CD4-positive, CD25-positive, alpha-beta regulatory T cell (primary cell): ENCODE data around the gene TCAP. TPM values are rescaled to one million over a fixed set of nuclear protein-coding genes. Genes with fewer than 3 reads are reported as not detected.

Experiments used
- ATAC-seq, 2 donors: fragments of 150-1000 bp; cut with Tn5 transposase; one replicate each; pipeline ENCODE4 v1.10.0; 2021; ENCODE audit warnings: low read depth in 2 of 2, moderate number of reproducible peaks in 2 of 2, moderate library complexity in 1 of 2
- DNase-seq, 3 donors: peaks; one replicate each; pipeline versions ENCODE4 v3.0.0 to v3.0.0-alpha.2; 2012 to 2022; ENCODE audit warnings: mixed read lengths in 1 of 3
- H3K27ac ChIP-seq: one replicate; pipeline ENCODE4 v1.7.0; 2013; ENCODE audit warnings: mild to moderate bottlenecking, low read length; ENCODE audit not compliant: insufficient read depth, poor library complexity, severe bottlenecking
- H3K27me3 ChIP-seq: one replicate; pipeline ENCODE4 v1.7.0; 2013; ENCODE audit warnings: low read length; ENCODE audit not compliant: control insufficient read depth, insufficient read depth
- H3K36me3 ChIP-seq: one replicate; pipeline ENCODE4 v1.7.0; 2013; ENCODE audit warnings: mild to moderate bottlenecking, low read length, moderate library complexity; ENCODE audit not compliant: control insufficient read depth, insufficient read depth
- H3K4me1 ChIP-seq: 2 replicates; pipeline ENCODE4 v1.7.0; 2013; ENCODE audit warnings: mild to moderate bottlenecking, low read length; ENCODE audit not compliant: insufficient read depth, control insufficient read depth, poor library complexity, severe bottlenecking
- H3K4me3 ChIP-seq: one replicate; pipeline ENCODE4 v1.7.0; 2013; ENCODE audit warnings: low read depth, mild to moderate bottlenecking, low read length, moderate library complexity
- H3K9me3 ChIP-seq, 2 experiments: 1 replicate in 1 of 2; 2 replicates in 1 of 2; pipeline ENCODE4 v1.7.0; 2013; ENCODE audit warnings: low read length in 2 of 2, mild to moderate bottlenecking in 1 of 2, moderate library complexity in 1 of 2; ENCODE audit not compliant: control insufficient read depth in 2 of 2
- H3K27ac Mint-ChIP-seq, 3 donors: one replicate each; pipeline ENCODE4 v1.8.0; 2020 to 2022; ENCODE audit warnings: mild to moderate bottlenecking in 3 of 3, mixed read lengths in 3 of 3, moderate library complexity in 2 of 3
- H3K27me3 Mint-ChIP-seq: one replicate; pipeline ENCODE4 v1.8.0; 2022; ENCODE audit warnings: mild to moderate bottlenecking, mixed read lengths
- H3K36me3 Mint-ChIP-seq: one replicate; pipeline ENCODE4 v1.8.0; 2020; ENCODE audit warnings: mixed read lengths
- H3K4me1 Mint-ChIP-seq, 4 donors: one replicate each; pipeline ENCODE4 v1.8.0; 2020 to 2022; ENCODE audit warnings: mixed read lengths in 4 of 4, mild to moderate bottlenecking in 1 of 4
- H3K4me3 Mint-ChIP-seq, 4 donors: one replicate each; pipeline ENCODE4 v1.8.0; 2020 to 2022; ENCODE audit warnings: mild to moderate bottlenecking in 4 of 4, mixed read lengths in 4 of 4, moderate library complexity in 3 of 4
- H3K9me3 Mint-ChIP-seq, 7 donors: one replicate each; pipeline ENCODE4 v1.8.0; 2020 to 2022; ENCODE audit warnings: mixed read lengths in 7 of 7, mild to moderate bottlenecking in 3 of 7, moderate library complexity in 2 of 7
- polyA plus RNA-seq, 4 donors: library from polyadenylated mRNA; unstranded; fragments of 300-500 nt; fragmentation: Illumina TruSeq; gene quantifications; one replicate each; pipeline ENCODE4 v1.2.3, GENCODE V29; 2021
- total RNA-seq: library from RNA; stranded (reverse); gene quantifications from one replicate; pipeline ENCODE4 v1.2.3, GENCODE V29; 2022

The TCAP gene
- total and polyA plus RNA-seq, 5 donors from 2014 or later = 0.07 to 3.4 TPM; not detected in 3

DNA sequence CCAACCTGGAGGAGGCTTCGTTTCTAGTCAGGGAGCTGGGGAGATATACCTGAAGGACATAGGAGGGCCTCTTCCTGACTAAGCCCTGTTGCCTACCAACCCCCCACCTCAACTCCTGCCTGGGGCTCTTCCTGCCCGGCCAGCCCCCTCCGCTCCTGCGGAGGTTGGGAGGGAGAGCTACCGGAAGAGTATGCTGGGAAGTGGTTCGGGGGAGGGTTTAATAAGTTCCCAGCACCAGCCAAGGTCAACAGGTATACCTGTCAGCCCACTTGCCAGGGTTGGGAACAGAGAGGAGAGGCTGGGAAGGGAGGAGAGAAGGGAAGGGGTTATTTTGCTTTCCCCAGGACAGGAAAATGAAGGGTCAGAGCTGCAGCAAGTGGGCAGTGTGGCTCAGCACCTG, 33.7 kb upstream of the TCAP start:
- H3K9me3 ChIP-seq = no peaks in the 10 kb centered on the region
- H3K27me3 ChIP-seq = peaks cover 6% of the 10 kb centered on the region
- H3K27me3 Mint-ChIP-seq = peaks cover 43% of the 10 kb centered on the region
- H3K4me3 ChIP-seq = no peak overlapping the region
- peaks cover 0 to 1% (median 0%) of the 10 kb centered on the region in 7 donors for H3K9me3 Mint-ChIP-seq
- H3K27ac Mint-ChIP-seq = no peak overlapping the region
- DNase-seq (no peak), ATAC-seq (no peak)
- H3K4me1 ChIP-seq = peaks cover 27% of the 10 kb centered on the region
- peaks cover under 1 to 20% (median 9%) of the 10 kb centered on the region in 4 donors for H3K4me1 Mint-ChIP-seq
- H3K4me3 Mint-ChIP-seq = no peak overlapping the region
- no peaks in the 10 kb centered on the region for H3K36me3 ChIP-seq
- no peak overlapping the region for H3K27ac ChIP-seq
- no peaks in the 10 kb centered on the region for H3K36me3 Mint-ChIP-seq

DNA sequence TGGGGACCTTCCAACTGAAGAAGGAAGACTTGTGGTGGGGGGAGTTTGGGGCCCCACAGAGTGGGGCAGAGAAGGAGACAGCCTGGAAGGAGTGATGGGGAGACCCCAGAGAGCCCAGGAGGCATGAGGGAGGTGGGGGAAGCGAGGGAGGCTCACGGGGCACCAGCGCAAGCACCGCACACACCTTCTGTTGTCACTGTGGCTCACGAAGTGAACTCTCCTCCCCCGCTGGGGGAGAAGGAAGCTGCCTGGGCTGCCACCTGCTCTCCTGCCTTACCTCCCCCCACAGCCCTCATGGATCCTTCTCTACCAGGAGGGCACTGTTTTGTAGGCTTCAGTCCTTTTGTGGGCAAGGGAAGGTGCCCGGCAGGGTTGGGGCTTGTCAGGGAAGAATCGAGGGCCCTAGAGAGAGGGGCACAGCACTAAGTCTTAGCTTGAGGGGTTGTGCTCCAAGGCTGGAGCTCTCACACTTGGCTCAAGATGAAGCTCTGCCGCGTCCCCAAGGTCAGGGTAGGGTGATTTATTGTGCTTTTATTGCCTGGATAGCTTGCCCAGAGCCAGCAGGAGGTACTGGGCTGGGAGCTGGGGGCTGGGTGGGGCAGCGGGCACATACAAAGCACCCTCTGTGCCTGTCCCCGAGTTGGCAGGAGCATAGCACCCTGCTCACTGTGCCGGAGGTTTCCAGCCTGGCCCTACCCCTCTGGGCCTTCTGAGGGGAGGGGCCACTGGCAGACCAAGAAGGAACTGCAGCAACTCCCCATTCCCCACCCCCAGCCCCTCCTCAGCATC, 32.8 kb upstream of the TCAP start:
- Histone ChIP-seq H3K4me3 (no peak overlapping the region), H3K4me1 (peaks cover 24% of the 10 kb centered on the region), H3K27me3 (peaks cover 6% of the 10 kb centered on the region), H3K27ac (no peak overlapping the region), H3K36me3 (no peaks in the 10 kb centered on the region), H3K9me3 (no peaks in the 10 kb centered on the region)
- DNase-seq = no peak
- peaks cover 38% of the 10 kb centered on the region for H3K27me3 Mint-ChIP-seq
- H3K4me3 Mint-ChIP-seq = no peak overlapping the region
- no peak overlapping the region for H3K27ac Mint-ChIP-seq
- H3K36me3 Mint-ChIP-seq = no peaks in the 10 kb centered on the region
- peaks cover 0 to 1% (median 0%) of the 10 kb centered on the region in 7 donors for H3K9me3 Mint-ChIP-seq
- ATAC-seq = no peak
- H3K4me1 Mint-ChIP-seq = peaks cover 0 to 23% (median 9%) of the 10 kb centered on the region in 4 donors

DNA sequence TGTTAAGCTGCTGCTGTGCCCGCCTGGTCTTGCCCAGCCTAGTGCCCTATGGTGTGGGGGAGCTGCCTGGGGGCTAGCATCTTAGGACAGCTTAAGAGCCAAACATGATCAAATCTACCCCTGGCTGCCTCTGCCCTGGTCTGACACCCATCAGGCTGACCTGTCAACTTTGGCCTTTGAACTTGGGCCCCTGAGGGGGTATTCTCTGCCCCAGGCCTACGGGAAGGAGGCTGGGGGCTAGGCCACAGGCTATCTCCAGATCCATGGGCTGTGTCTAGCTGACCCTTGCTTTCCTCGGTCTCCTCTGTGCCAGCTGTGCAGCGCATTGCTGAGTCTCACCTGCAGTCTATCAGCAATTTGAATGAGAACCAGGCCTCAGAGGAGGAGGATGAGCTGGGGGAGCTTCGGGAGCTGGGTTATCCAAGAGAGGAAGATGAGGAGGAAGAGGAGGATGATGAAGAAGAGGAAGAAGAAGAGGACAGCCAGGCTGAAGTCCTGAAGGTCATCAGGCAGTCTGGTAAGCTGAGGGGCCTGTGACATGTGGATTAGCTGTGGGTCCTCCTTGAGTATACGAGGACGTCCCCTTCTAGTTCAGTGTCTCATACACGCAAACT, 31.5 kb upstream of the TCAP start:
- Mint-ChIP-seq H3K36me3 (no peaks in the 10 kb centered on the region), H3K27me3 (peaks cover 30% of the 10 kb centered on the region), H3K4me1 (peaks cover 10 to 36% (median 19%) of the 10 kb centered on the region in 4 donors), H3K27ac (no peak overlapping the region), H3K9me3 (peaks cover 0 to 1% (median 0%) of the 10 kb centered on the region in 7 donors), H3K4me3 (no peak overlapping the region)
- DNase-seq (no peak), ATAC-seq (no peak)
- no peaks in the 10 kb centered on the region for H3K9me3 ChIP-seq
- peaks cover 1% of the 10 kb centered on the region for H3K27me3 ChIP-seq
- peaks cover 37% of the 10 kb centered on the region for H3K4me1 ChIP-seq
- H3K36me3 ChIP-seq = no peaks in the 10 kb centered on the region
- H3K27ac ChIP-seq = no peak overlapping the region
- no peak overlapping the region for H3K4me3 ChIP-seq

DNA sequence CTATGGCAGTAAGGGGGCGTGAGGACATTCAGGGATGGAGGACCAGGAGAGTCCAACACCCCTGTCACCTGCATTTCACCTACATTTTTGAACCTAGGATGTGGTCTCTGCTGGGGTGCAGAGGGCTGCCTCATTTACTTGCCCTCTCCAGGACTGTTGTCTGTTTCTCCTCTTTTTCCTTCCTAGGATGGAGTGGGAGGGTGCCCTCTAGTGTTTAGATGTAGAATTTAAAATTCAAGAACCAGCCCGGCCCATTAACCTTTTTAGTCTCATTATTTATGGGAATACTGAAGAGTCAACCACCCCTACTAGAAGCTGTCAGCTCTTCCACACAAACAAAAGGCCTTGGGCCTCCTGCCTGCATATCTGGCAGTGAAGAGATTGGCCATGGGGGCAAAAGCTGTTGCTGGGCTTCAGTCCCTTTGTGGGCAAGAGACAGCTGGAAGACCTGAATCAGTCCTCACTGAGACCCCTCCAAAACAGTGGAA, 30.7 kb upstream of the TCAP start:
- Mint-ChIP-seq H3K4me1 (peaks cover 11 to 43% (median 24%) of the 10 kb centered on the region in 4 donors), H3K27me3 (peaks cover 26% of the 10 kb centered on the region), H3K4me3 (peak overlapping the region; percentile 13 to 80 (median 41)), H3K27ac (peak overlapping the region in 1 of 3 donors; percentile 38), H3K36me3 (no peaks in the 10 kb centered on the region), H3K9me3 (peaks cover 0 to 1% (median 0%) of the 10 kb centered on the region in 7 donors)
- Histone ChIP-seq H3K27me3 (no peaks in the 10 kb centered on the region), H3K4me1 (peaks cover 45% of the 10 kb centered on the region), H3K36me3 (no peaks in the 10 kb centered on the region), H3K27ac (no peak overlapping the region), H3K9me3 (no peaks in the 10 kb centered on the region), H3K4me3 (no peak overlapping the region)
- peak in 2 of 3 donors; percentile 46 to 51 for DNase-seq
- no peak for ATAC-seq

DNA sequence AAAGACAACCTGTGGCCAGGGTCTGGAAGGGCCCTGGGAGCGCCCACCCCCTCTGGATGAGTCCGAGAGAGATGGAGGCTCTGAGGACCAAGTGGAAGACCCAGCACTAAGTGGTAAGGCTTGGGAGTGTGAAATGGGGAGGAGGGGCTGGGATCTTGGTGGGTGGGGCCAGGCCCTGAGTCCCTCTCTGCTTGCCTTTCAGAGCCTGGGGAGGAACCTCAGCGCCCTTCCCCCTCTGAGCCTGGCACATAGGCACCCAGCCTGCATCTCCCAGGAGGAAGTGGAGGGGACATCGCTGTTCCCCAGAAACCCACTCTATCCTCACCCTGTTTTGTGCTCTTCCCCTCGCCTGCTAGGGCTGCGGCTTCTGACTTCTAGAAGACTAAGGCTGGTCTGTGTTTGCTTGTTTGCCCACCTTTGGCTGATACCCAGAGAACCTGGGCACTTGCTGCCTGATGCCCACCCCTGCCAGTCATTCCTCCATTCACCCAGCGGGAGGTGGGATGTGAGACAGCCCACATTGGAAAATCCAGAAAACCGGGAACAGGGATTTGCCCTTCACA, 29.5 kb upstream of the TCAP start:
- H3K27ac Mint-ChIP-seq = peak overlapping the region; percentile 60 to 90 (median 83)
- Histone ChIP-seq H3K4me1 (peaks cover 57% of the 10 kb centered on the region), H3K27ac (no peak overlapping the region), H3K9me3 (no peaks in the 10 kb centered on the region), H3K27me3 (no peaks in the 10 kb centered on the region), H3K36me3 (peaks cover 1% of the 10 kb centered on the region), H3K4me3 (no peak overlapping the region)
- DNase-seq = no peak
- no peaks in the 10 kb centered on the region for H3K36me3 Mint-ChIP-seq
- ATAC-seq = no peak
- peaks cover 0 to 1% (median 0%) of the 10 kb centered on the region in 7 donors for H3K9me3 Mint-ChIP-seq
- H3K4me3 Mint-ChIP-seq = peak overlapping the region; percentile 92 to 96 (median 94)
- H3K4me1 Mint-ChIP-seq = peaks cover 11 to 53% (median 30%) of the 10 kb centered on the region in 4 donors
- peaks cover 17% of the 10 kb centered on the region for H3K27me3 Mint-ChIP-seq

DNA sequence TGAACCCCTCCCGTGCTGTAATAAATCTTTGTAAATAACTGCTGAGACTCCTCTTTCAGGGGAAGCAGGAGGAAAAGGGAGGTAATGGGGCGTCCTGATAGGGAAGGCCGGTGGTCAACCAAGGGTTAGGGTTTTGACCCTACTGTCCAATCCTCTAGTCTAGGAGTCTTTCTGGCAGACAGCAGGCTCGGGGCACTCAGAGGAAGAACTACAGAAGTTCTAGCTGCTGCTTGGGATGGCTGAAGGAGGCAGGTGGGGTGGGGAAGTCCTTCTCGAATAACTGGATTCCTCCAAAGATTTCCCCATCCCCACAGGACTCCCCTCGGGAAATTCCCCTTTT, 28.6 kb upstream of the TCAP start:
- no peak for ATAC-seq
- peak overlapping the region; percentile 89 for H3K27ac ChIP-seq
- no peaks in the 10 kb centered on the region for H3K9me3 Mint-ChIP-seq
- H3K9me3 ChIP-seq = no peaks in the 10 kb centered on the region
- H3K27me3 ChIP-seq = no peaks in the 10 kb centered on the region
- peaks cover 62% of the 10 kb centered on the region for H3K4me1 ChIP-seq
- peak overlapping the region; percentile 73 for H3K4me3 ChIP-seq
- peak overlapping the region; percentile 92 to 96 (median 94) for H3K4me3 Mint-ChIP-seq
- H3K4me1 Mint-ChIP-seq = peaks cover 11 to 57% (median 37%) of the 10 kb centered on the region in 4 donors
- peaks cover 9% of the 10 kb centered on the region for H3K27me3 Mint-ChIP-seq
- peaks cover 2% of the 10 kb centered on the region for H3K36me3 ChIP-seq
- no peak for DNase-seq
- peak overlapping the region; percentile 63 to 90 (median 83) for H3K27ac Mint-ChIP-seq
- no peaks in the 10 kb centered on the region for H3K36me3 Mint-ChIP-seq

DNA sequence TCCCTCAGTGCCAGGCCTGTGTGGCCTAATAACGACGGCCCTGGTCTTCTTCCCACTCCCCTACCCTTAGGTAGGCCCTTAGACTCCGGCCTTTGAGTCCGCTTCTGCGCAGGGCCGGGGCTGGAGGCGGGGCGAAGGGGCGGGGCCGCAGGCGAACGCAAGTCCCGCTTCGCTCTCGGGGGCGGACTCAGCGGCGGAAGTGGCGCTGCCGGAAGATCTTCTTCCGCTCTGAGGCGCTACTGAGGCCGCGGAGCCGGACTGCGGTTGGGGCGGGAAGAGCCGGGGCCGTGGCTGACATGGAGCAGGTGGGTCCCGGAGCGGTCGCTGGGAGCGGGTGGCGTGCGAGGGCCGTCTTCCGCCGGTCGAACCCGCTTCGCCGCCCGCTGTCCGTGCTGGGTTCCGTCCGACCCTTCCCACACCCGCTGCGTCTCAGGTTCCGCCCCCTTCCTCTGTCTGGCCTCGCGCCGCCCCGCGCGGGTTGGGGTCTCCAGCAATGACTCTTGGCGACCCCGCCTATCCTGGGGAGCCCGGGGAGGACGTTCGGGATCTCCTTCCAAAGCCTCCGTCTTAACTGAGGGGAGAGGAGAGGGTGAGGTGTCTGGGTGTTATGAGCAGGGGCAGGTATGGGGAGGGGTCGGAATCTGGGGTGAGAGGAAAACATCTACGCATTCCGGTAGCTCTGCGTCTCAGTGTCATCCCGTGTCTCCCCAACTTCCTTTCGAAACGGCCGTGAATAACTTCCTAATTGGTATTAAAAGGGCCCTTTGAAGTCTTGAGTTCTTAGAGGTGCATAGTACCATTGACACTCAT, 28.0 kb upstream of the TCAP start, which contains the start of gene STARD3:
TSS of gene STARD3 (plus strand) at position 218 of the 810 bp plus-strand sequence. CDS start 16,388 bp downstream, outside the sequence.
- ATAC-seq (peak; percentile 88 to 91), DNase-seq (peak; percentile 85 to 94 (median 86))
- H3K27me3 Mint-ChIP-seq = peaks cover 8% of the 10 kb centered on the region
- peaks cover 2% of the 10 kb centered on the region for H3K36me3 ChIP-seq
- H3K27ac Mint-ChIP-seq = peak within 1 kb of the TSS; percentile 65 to 92 (median 90)
- H3K27ac ChIP-seq = peak within 1 kb of the TSS; percentile 89
- H3K27me3 ChIP-seq = no peaks in the 10 kb centered on the region
- H3K4me3 ChIP-seq = peak within 1 kb of the TSS; percentile 96
- peaks cover 11 to 60% (median 41%) of the 10 kb centered on the region in 4 donors for H3K4me1 Mint-ChIP-seq
- H3K36me3 Mint-ChIP-seq = no peaks in the 10 kb centered on the region
- H3K9me3 Mint-ChIP-seq = no peaks in the 10 kb centered on the region
- H3K4me1 ChIP-seq = peaks cover 62% of the 10 kb centered on the region
- no peaks in the 10 kb centered on the region for H3K9me3 ChIP-seq
- H3K4me3 Mint-ChIP-seq = peak within 1 kb of the TSS; percentile 92 to 96 (median 94)
